Smooth muscle cell (in vitro differentiated cells): ENCODE data around the gene SETD2. TPM values are rescaled to one million over a fixed set of nuclear protein-coding genes. Genes with fewer than 3 reads are reported as not detected.

Experiments
- DNase-seq: peaks from one replicate; lab custom pipeline; 2025; ENCODE audit not compliant: unreplicated experiment; lab: John Stamatoyannopoulos, UW
- H2AFZ ChIP-seq: fragments of 200-600 bp; sonication (generic); 2 replicates; pipeline ENCODE4 v1.6.0; 2016; ENCODE audit warnings: antibody characterized with exemption, low read depth, mild to moderate bottlenecking
- H3F3A ChIP-seq: fragments of 200-600 bp; sonication (generic); 2 replicates; pipeline ENCODE4 v1.6.0; 2017; ENCODE audit warnings: antibody characterized with exemption, low read depth
- H3K27ac ChIP-seq: fragments of 200-600 bp; sonication (generic); 2 replicates; pipeline ENCODE4 v1.5.1; 2016; ENCODE audit warnings: low read depth, mild to moderate bottlenecking
- H3K27me3 ChIP-seq: fragments of 200-600 bp; sonication (generic); 2 replicates; pipeline ENCODE4 v1.6.1; 2016; ENCODE audit warnings: low read depth, mild to moderate bottlenecking
- H3K36me3 ChIP-seq: fragments of 200-600 bp; sonication (generic); 2 replicates; pipeline ENCODE4 v1.5.1; 2016; ENCODE audit warnings: low read depth
- H3K4me1 ChIP-seq: fragments of 200-600 bp; sonication (generic); 2 replicates; pipeline ENCODE4 v1.5.1; 2016; ENCODE audit warnings: low read depth
- H3K4me2 ChIP-seq: fragments of 200-600 bp; sonication (generic); 2 replicates; pipeline ENCODE4 v1.6.0; 2016; ENCODE audit warnings: mild to moderate bottlenecking
- H3K4me3 ChIP-seq: fragments of 200-600 bp; sonication (generic); 2 replicates; pipeline ENCODE4 v1.5.1; 2016; ENCODE audit warnings: mild to moderate bottlenecking
- H3K79me2 ChIP-seq: fragments of 200-600 bp; sonication (generic); 2 replicates; pipeline ENCODE4 v1.6.0; 2016; ENCODE audit warnings: low read depth, mild to moderate bottlenecking
- H3K9ac ChIP-seq: fragments of 200-600 bp; sonication (generic); 2 replicates; pipeline ENCODE4 v1.6.0; 2016; ENCODE audit warnings: low read depth
- H3K9me3 ChIP-seq: fragments of 200-600 bp; sonication (generic); replicated peaks from 2 replicates; pipeline ENCODE4 v1.5.1; 2016; ENCODE audit warnings: low read depth
- H4K20me1 ChIP-seq: fragments of 200-600 bp; sonication (generic); 2 replicates; pipeline ENCODE4 v1.6.0; 2016; ENCODE audit warnings: low read depth
- WGBS: methylation state at CpG from one replicate; pipeline ENCODE4 v1.1.7; 2016; ENCODE audit warnings: low lambda C conversion rate; 5-methylcytosine and 5-hydroxymethylcytosine counted together
- polyA plus RNA-seq: library from polyadenylated mRNA; unstranded; fragments of >200 nt; fragmentation: Nextera tagmentation; extraction: Ambion mirVana; gene quantifications from 2 replicates; pipeline ENCODE4 v1.2.1, GENCODE V29; 2016
- total RNA-seq: library from RNA; depleted of rRNA; stranded (reverse); fragments of >200 nt; gene quantifications from 2 replicates; pipeline ENCODE4 v1.2.3, GENCODE V29; 2014
- TF ChIP-seq, protein P1 (sequence below): fragments of 200-600 bp; sonication (generic); IDR thresholded peaks from 2 replicates; pipeline ENCODE4 v1.5.1; 2017; ENCODE audit warnings: borderline replicate concordance, mild to moderate bottlenecking, antibody characterized with exemption; ENCODE audit not compliant: insufficient read depth, poor library complexity, severe bottlenecking

SETD2 gene
- total and polyA plus RNA-seq, 2 experiments from 2014 or later, result 8.3 to 28.4 TPM

DNA sequence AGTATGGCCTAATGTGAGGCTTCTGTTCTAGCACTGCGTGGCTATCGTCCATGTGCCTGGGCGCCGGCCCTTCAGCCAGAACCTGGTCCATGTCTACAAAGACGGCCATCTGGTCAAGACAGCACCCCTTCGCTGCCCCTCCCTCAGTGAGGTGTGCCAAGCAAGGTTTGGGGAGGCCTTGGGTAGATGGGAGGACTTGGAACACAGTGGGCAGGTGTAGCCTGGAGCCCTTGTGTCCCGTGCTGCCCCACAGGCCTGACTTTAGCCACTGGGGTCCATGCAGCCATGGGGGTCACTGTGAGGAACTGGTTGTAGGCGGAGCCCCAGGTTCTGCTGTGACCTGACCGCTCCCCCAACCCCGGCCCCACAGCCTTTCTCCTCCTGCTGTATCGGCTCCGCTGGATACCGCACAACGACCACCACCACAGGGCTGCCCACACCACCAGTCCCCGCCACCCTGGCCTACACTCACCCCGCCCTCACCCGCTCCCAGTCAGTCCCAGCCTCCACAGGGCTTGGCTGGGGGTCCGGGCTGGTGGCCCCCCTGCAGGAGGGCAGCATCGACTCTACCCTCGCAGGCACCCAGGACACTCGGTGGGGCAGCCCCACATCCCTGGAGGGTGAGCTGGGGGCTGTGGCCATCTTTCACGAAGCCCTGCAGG is 167.9 kb downstream of the SETD2 start:
- H3K36me3 ChIP-seq, result no peaks in the 10 kb centered on the region
- H3K27ac ChIP-seq, result no peak overlapping the region
- TF ChIP-seq, protein P1, sequence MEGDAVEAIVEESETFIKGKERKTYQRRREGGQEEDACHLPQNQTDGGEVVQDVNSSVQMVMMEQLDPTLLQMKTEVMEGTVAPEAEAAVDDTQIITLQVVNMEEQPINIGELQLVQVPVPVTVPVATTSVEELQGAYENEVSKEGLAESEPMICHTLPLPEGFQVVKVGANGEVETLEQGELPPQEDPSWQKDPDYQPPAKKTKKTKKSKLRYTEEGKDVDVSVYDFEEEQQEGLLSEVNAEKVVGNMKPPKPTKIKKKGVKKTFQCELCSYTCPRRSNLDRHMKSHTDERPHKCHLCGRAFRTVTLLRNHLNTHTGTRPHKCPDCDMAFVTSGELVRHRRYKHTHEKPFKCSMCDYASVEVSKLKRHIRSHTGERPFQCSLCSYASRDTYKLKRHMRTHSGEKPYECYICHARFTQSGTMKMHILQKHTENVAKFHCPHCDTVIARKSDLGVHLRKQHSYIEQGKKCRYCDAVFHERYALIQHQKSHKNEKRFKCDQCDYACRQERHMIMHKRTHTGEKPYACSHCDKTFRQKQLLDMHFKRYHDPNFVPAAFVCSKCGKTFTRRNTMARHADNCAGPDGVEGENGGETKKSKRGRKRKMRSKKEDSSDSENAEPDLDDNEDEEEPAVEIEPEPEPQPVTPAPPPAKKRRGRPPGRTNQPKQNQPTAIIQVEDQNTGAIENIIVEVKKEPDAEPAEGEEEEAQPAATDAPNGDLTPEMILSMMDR, result no peak

GRCh38 chr3:46994801-46995731 is 168.8 kb downstream of the SETD2 start:
- DNase-seq, result no peak
- TF ChIP-seq, protein P1, result no peak
- H3K79me2 ChIP-seq, result no peaks in the 10 kb centered on the region

More for the DNA sequence above, 167.9 kb downstream of the SETD2 start:
- H3K79me2 ChIP-seq, result no peaks in the 10 kb centered on the region
- H2AFZ ChIP-seq, result no peak overlapping the region
- no peaks in the 10 kb centered on the region for H3K9me3 ChIP-seq
- DNase-seq, result no peak
- H3F3A ChIP-seq, result no peaks in the 10 kb centered on the region
- WGBS, result 99% methylated on average over 22 of the region's 22 CpGs
- H3K4me2 ChIP-seq, result no peak overlapping the region
- H3K9ac ChIP-seq, result no peak overlapping the region
- H4K20me1 ChIP-seq, result no peaks in the 10 kb centered on the region
- no peak overlapping the region for H3K4me3 ChIP-seq
- no peaks in the 10 kb centered on the region for H3K4me1 ChIP-seq
- H3K27me3 ChIP-seq, result no peaks in the 10 kb centered on the region

GRCh38 chr3:46993986-46994385 is 169.9 kb downstream of the SETD2 start:
- H2AFZ ChIP-seq, result no peak overlapping the region
- no peaks in the 10 kb centered on the region for H3F3A ChIP-seq
- H3K79me2 ChIP-seq, result no peaks in the 10 kb centered on the region
- H3K9ac ChIP-seq, result no peak overlapping the region
- H3K4me3 ChIP-seq, result no peak overlapping the region
- no peaks in the 10 kb centered on the region for H3K27me3 ChIP-seq
- H3K36me3 ChIP-seq, result no peaks in the 10 kb centered on the region
- TF ChIP-seq, protein P1, result no peak
- no peak for DNase-seq
- WGBS, result 91% methylated on average over 7 of the region's 7 CpGs
- no peaks in the 10 kb centered on the region for H4K20me1 ChIP-seq
- H3K4me1 ChIP-seq, result no peaks in the 10 kb centered on the region
- H3K9me3 ChIP-seq, result no peaks in the 10 kb centered on the region
- no peak overlapping the region for H3K4me2 ChIP-seq
- no peak overlapping the region for H3K27ac ChIP-seq

More at GRCh38 chr3:46994801-46995731, 168.8 kb downstream of the SETD2 start:
- Histone ChIP-seq H3K4me1 (no peaks in the 10 kb centered on the region), H4K20me1 (no peaks in the 10 kb centered on the region), H3K27me3 (no peaks in the 10 kb centered on the region), H3K4me3 (no peak overlapping the region), H3K4me2 (no peak overlapping the region), H3K9me3 (no peaks in the 10 kb centered on the region), H3K27ac (no peak overlapping the region), H3F3A (no peaks in the 10 kb centered on the region), H2AFZ (no peak overlapping the region), H3K36me3 (no peaks in the 10 kb centered on the region), H3K9ac (no peak overlapping the region)
- WGBS, result 97% methylated on average over 27 of the region's 29 CpGs
